Right lobe of liver (tissue), 6 donors: ENCODE results near the gene DDX6. TPM values are rescaled to one million over a fixed set of nuclear protein-coding genes. Genes with fewer than 3 reads are reported as not detected.
"Not testable (repeated sequence)": the region's sequence is repeated elsewhere in the genome, so short reads cannot be mapped to it uniquely, and the experiment has no call there.

Source experiments
- ATAC-seq, 4 donors: fragments of 200-7000 bp; cut with Tn5 transposase; one replicate each; pipeline ENCODE4 v1.9.1; 2020; ENCODE audit warnings: mild to moderate bottlenecking in 4 of 4, moderate library complexity in 4 of 4
- DNase-seq, 3 donors: peaks; one replicate each; pipeline ENCODE4 v3.0.0-alpha.2; 2020
- H3K27ac ChIP-seq, 3 donors: fragments of 200-600 bp; one replicate each; pipeline ENCODE4 v1.8.0; 2022
- H3K27me3 ChIP-seq, 2 donors: fragments of 200-600 bp; one replicate each; pipeline ENCODE4 v1.8.0; 2022
- H3K36me3 ChIP-seq, 4 donors: fragments of 200-600 bp; sonication (generic) in 1 of 4; one replicate each; pipeline versions ENCODE4 v1.5.1 to v1.8.0; 2017 to 2022; ENCODE audit warnings: control low read depth in 1 of 4
- H3K4me1 ChIP-seq, 4 donors: fragments of 200-600 bp; sonication (generic) in 1 of 4; one replicate each; pipeline versions ENCODE4 v1.5.1 to v1.8.0; 2017 to 2022; ENCODE audit warnings: control low read depth in 1 of 4
- H3K4me3 ChIP-seq, 3 donors: fragments of 200-600 bp; one replicate each; pipeline ENCODE4 v1.8.0; 2022
- H3K9me3 ChIP-seq, 4 donors: fragments of 200-600 bp; sonication (generic) in 1 of 4; one replicate each; pipeline versions ENCODE4 v1.5.1 to v1.8.0; 2017 to 2022; ENCODE audit warnings: control low read depth in 1 of 4
- POLR2A ChIP-seq: fragments of 450-650 bp; IDR thresholded peaks from one replicate; pipeline ENCODE4 v1.6.1; 2017; ENCODE audit warnings: antibody characterized with exemption, mild to moderate bottlenecking
- WGBS: methylation state at CpG from one replicate; pipeline ENCODE4 v1.1.6; 2018; ENCODE audit warnings: low coverage, low lambda C conversion rate; ENCODE audit not compliant: insufficient coverage; ENCODE audit errors: missing lambda C conversion rate; 5-methylcytosine and 5-hydroxymethylcytosine counted together
- intact Hi-C, 2 donors: fragments of 100-400 bp; cut with DNase I; formaldehyde crosslinking; loops; one replicate each; pipeline versions ENCODE4 v1.11.2 to v1.14.1; 2022
- total RNA-seq, 6 experiments: library from RNA; depleted of rRNA in 2 of 6; stranded (reverse); fragments of >200 nt in 2 of 6; fragmentation: NEBNext Ultra II Directional in 3 of 6; extraction: Animal tissue kit (Norgen Biotek cat#: 25700) in 3 of 6; gene quantifications; one replicate each; pipeline versions ENCODE4 v1.1.0 to v1.2.4, GENCODE V29; 2016 to 2023
- TF ChIP-seq, protein P1 (sequence below), 4 donors: fragments of 200-600 bp in 3 of 4; fragments of 450-650 bp in 1 of 4; IDR thresholded peaks; one replicate each; pipeline versions ENCODE4 v1.5.1 to v1.8.0; 2016 to 2022; ENCODE audit warnings: antibody characterized with exemption in 4 of 4, mild to moderate bottlenecking in 2 of 4
- donor health status: DM: no; HTN: yes; CAD: no.
- donor health status: DM: no; HTN: no; CAD: no.
- donor health status: DM: no; HTN: no; CAD: no.
- donor health status: DM: no; HTN: yes; CAD: no.
- donor health status: DM: no; HTN: yes; CAD: no.

DDX6 gene
- total RNA-seq, 6 experiments from 2014 or later, result 37.9 to 46.1 (median 43.3) TPM

DNA sequence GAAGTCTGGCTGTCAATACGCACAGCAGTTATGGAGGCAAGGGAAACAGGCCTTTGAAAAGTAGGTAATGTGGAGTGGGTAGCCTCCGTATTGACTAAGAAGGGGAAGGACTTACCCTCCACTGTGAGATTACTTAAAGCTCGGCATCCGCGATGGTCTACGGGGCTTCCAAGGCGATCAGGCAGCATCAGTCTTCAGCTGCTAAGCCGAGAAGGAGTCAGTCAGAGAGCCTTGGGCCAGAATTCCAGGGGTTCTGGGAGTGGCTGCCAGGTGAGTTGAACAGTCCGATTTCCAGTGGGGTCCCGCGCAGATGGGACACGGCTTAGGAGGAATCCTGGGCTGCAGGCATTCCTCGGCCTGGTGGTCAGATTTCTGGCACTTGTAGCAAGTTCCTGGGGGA, 70.9 kb downstream of the DDX6 start:
- 75% methylated on average over 1 of the region's 13 CpGs for WGBS
- not testable (repeated sequence) for H3K27ac ChIP-seq

DNA sequence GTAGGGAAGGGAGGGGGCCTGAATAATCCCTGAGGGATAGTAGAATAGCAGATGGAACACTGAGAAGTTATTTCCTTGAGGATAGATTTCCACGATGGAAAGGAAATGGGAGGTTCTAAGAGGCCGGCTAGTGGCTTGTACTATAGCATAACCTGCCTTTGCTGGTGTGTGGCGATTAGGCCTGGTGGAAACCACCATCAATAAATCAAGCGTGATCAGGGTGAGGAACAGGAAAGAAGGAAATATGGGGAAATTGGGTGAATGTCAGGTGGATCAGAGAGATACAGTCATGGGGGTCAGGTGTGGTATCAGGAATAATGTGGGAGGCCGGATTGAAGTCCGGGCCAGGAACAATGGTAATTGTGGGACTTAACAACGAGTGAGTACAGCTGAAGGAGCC, 72.4 kb downstream of the DDX6 start:
- ATAC-seq, intact Hi-C loops, H3K36me3 ChIP-seq, H3K4me1 ChIP-seq, H3K9me3 ChIP-seq, DNase-seq, H3K4me3 ChIP-seq, H3K27me3 ChIP-seq, H3K27ac ChIP-seq: not testable (repeated sequence)
- WGBS, result 64% methylated on average over 6 of the region's 7 CpGs

More for the DNA sequence above, 70.9 kb downstream of the DDX6 start:
- H3K36me3 ChIP-seq, ATAC-seq, H3K9me3 ChIP-seq, DNase-seq, intact Hi-C loops, H3K4me3 ChIP-seq, H3K4me1 ChIP-seq, H3K27me3 ChIP-seq: not testable (repeated sequence)

DNA sequence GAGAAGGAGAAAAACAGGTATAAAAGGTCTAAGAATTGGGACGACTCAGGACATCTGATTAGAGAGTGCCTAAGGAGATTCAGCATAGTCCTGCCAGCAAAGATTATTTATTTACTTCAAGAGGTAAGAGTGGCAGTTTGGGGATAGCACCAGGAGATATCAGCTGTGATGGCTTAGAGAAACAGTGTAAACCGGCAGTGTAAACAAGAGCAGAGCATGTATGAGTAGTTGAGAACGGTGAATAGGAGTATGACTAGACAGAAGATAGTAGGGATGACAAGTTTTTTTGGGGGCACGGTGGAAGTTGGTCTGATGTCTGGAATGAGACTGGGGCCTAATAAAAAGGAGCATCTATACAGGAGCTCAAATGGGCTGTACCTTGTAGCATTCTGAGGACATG, 73.2 kb downstream of the DDX6 start:
- DNase-seq, H3K27ac ChIP-seq, H3K36me3 ChIP-seq, H3K9me3 ChIP-seq, ATAC-seq, intact Hi-C loops, H3K4me1 ChIP-seq, H3K4me3 ChIP-seq, H3K27me3 ChIP-seq: not testable (repeated sequence)
- 69% methylated on average over 3 of the region's 4 CpGs for WGBS

DNA sequence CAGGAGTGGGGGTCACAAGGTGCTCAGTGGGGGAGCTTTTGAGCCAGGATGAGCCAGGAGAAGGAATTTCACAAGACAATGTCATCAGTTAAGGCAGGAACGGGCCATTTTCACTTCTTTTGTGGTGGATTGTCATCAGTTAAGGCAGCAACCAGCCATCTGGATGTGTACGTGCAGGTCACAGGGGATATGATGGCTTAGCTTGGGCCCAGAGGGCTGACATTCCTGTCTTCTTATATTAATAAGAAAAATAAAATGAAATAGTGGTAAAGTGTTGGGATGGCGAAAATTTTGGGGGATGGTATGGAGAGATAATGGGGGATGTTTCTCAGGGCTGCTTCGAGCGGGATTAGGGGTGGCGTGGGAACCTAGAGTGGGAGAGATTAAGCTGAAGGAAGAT, 73.7 kb downstream of the DDX6 start:
- intact Hi-C loops, H3K27ac ChIP-seq, H3K36me3 ChIP-seq, H3K9me3 ChIP-seq, H3K4me3 ChIP-seq, DNase-seq, H3K4me1 ChIP-seq, H3K27me3 ChIP-seq, ATAC-seq: not testable (repeated sequence)
- 85% methylated on average over 2 of the region's 6 CpGs for WGBS

DNA sequence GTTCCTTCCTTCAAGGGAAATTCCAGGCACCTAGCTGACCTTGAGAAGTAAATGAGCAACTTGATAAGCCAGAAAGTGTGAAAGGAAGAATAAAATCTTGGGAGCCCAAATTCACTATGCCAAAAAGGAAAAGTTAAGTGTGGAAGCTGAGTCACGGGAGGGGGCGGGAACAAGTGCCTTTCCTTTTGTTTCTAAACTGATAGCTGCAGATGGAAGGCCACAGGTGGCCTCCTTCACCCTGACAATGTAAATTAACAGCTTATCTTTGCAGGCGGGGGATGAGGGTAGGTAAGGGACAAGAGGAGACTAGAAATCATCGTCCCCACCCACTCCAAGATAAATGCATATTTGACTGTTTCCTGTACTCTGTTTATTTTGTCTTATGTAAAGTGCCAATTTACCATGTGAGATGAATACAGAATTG, 75.1 kb downstream of the DDX6 start:
- 60% methylated on average over 4 of the region's 4 CpGs for WGBS
- intact Hi-C loops, result no loop called here
- no peaks in the 10 kb centered on the region for H3K4me1 ChIP-seq
- no peak overlapping the region for H3K27ac ChIP-seq
- no peaks in the 10 kb centered on the region for H3K27me3 ChIP-seq
- DNase-seq, result no peak
- ATAC-seq, result no peak
- H3K9me3 ChIP-seq, result no peaks in the 10 kb centered on the region
- no peak overlapping the region for H3K4me3 ChIP-seq
- no peaks in the 10 kb centered on the region for H3K36me3 ChIP-seq
- TF ChIP-seq, protein P1, sequence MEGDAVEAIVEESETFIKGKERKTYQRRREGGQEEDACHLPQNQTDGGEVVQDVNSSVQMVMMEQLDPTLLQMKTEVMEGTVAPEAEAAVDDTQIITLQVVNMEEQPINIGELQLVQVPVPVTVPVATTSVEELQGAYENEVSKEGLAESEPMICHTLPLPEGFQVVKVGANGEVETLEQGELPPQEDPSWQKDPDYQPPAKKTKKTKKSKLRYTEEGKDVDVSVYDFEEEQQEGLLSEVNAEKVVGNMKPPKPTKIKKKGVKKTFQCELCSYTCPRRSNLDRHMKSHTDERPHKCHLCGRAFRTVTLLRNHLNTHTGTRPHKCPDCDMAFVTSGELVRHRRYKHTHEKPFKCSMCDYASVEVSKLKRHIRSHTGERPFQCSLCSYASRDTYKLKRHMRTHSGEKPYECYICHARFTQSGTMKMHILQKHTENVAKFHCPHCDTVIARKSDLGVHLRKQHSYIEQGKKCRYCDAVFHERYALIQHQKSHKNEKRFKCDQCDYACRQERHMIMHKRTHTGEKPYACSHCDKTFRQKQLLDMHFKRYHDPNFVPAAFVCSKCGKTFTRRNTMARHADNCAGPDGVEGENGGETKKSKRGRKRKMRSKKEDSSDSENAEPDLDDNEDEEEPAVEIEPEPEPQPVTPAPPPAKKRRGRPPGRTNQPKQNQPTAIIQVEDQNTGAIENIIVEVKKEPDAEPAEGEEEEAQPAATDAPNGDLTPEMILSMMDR (IDR thresholded peaks at IDR 0.05), result no peak
- TF ChIP-seq POLR2A, result no peak

DNA sequence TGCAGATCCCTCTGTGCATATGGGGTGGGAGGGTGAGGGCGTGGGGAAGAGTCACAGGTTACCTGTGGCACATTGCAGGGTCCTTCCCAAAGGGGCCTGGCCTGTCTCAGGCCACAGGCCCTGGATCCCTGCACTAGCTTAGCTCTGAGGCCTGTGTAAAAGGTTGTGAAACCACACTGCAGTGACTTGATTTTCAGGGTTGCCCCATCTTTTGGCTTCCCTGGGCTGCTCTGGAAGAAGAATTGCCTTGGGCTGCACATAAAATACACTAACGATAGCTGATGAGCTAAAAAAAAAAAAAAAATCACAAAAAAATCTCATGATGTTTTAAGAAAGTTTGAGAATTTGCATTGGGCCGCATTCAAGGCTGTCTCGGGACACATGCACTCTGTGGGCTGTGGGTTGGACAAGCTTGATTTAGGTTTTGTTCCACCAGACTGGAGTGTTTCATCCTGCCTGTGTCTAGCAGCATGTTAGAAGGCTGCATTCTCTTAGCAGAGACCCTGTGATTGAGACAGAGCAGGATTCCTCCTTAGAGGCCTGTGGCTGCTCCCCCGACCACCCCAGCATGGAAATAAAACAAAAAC, 75.6 kb downstream of the DDX6 start:
- H3K36me3 ChIP-seq, result no peaks in the 10 kb centered on the region
- ATAC-seq (no peak), DNase-seq (no peak)
- WGBS, result 78% methylated on average over 5 of the region's 5 CpGs
- H3K27me3 ChIP-seq, result no peaks in the 10 kb centered on the region
- no peak overlapping the region for H3K4me3 ChIP-seq
- TF ChIP-seq, protein P1 (IDR thresholded peaks at IDR 0.05), result no peak
- no peak for TF ChIP-seq POLR2A
- no peak overlapping the region for H3K27ac ChIP-seq
- intact Hi-C loops, result no loop called here
- H3K9me3 ChIP-seq, result no peaks in the 10 kb centered on the region
- no peaks in the 10 kb centered on the region for H3K4me1 ChIP-seq

DNA sequence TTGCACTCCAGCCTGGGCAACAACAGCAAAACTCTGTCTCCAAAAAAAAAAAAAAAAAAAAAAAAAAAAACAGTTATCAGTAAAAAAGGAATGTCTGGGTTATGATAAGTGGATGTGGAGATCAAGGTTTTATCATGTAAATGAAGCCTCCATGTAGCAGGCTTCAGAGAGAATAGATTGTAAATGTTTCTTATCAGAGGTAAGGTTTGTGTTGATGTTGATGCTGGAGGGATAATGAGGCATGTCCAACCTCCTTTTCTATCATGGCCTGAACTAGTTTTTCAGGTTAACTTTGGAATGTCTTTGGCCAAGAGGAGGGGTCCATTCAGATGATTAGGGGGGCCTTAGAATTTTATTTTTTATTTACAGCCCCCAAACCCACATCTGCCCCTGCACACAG, 76.1 kb downstream of the DDX6 start:
- H3K36me3 ChIP-seq, result no peaks in the 10 kb centered on the region
- intact Hi-C loops, result no loop called here
- DNase-seq (no peak), ATAC-seq (no peak)
- no peak overlapping the region for H3K4me3 ChIP-seq
- no peak overlapping the region for H3K27ac ChIP-seq
- no peak for TF ChIP-seq POLR2A
- TF ChIP-seq, protein P1 (IDR thresholded peaks at IDR 0.05), result no peak
- H3K9me3 ChIP-seq, result no peaks in the 10 kb centered on the region
- no peaks in the 10 kb centered on the region for H3K27me3 ChIP-seq
- H3K4me1 ChIP-seq, result no peaks in the 10 kb centered on the region

DNA sequence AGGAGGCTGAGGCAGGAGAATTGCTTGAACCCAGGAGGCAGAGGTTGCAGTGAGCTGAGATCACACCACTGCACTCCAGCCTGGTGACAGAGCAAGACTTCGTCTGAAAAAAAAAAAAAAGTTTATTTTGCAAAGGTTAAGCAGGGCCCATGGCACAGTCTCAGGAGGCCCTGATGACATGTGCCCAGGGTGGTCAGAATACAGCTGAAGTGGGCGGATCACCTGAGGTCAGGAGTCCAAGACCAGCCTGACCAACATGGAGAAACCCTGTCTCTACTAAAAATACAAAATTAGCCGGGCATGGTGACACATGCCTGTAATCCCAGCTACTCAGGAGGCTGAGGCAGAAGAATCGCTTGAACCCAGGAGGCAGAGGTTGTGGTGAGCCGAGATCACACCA, 76.5 kb downstream of the DDX6 start:
- H3K9me3 ChIP-seq, intact Hi-C loops, H3K4me1 ChIP-seq, DNase-seq, H3K4me3 ChIP-seq, H3K36me3 ChIP-seq, H3K27me3 ChIP-seq, H3K27ac ChIP-seq: not testable (repeated sequence)
- WGBS, result 59% methylated on average over 2 of the region's 5 CpGs
- peak in 1 of 4 donors; percentile 25 for ATAC-seq
